Keratinocyte (primary cell): ENCODE results near the gene CTIF. TPM values are rescaled to one million over a fixed set of nuclear protein-coding genes. Genes with fewer than 3 reads are reported as not detected.
A peak's percentile ranks its signal among the peaks of the same experiment; 100 is the strongest.

Source experiments
- DNase-seq: peaks from one replicate; pipeline ENCODE4 v3.0.0-alpha.2; 2011; ENCODE audit warnings: low read depth, missing footprints, low spot score
- FAIRE-seq: peaks from 2 replicates; lab custom pipeline; 2011; peaks lifted over from hg19 to GRCh38; lab: Jason Lieb, UNC
- H2AFZ ChIP-seq: 2 replicates; pipeline ENCODE4 v1.6.0; 2012; ENCODE audit warnings: low read length, control low read depth, inconsistent platforms; ENCODE audit not compliant: control insufficient read depth
- H3K27ac ChIP-seq: 2 replicates; pipeline ENCODE4 v1.5.1; 2011; ENCODE audit warnings: low read length; ENCODE audit not compliant: control insufficient read depth, insufficient read depth
- H3K27me3 ChIP-seq: 3 replicates; pipeline ENCODE4 v1.6.0; 2011; ENCODE audit warnings: low read length; ENCODE audit not compliant: control insufficient read depth, insufficient read depth; ENCODE audit errors: extremely low read depth
- H3K36me3 ChIP-seq, 2 experiments: 2 replicates in 1 of 2; 3 replicates in 1 of 2; pipeline ENCODE4 v1.5.1; 2011; ENCODE audit warnings: low read length in 2 of 2, mild to moderate bottlenecking in 1 of 2; ENCODE audit not compliant: control insufficient read depth in 2 of 2, insufficient read depth in 2 of 2; ENCODE audit errors: extremely low read depth in 1 of 2
- H3K4me1 ChIP-seq: 3 replicates; pipeline ENCODE4 v1.5.1; 2011; ENCODE audit warnings: low read length; ENCODE audit not compliant: control insufficient read depth, insufficient read depth; ENCODE audit errors: extremely low read depth
- H3K4me2 ChIP-seq: 3 replicates; pipeline ENCODE4 v1.6.0; 2011; ENCODE audit warnings: low read depth, low read length; ENCODE audit not compliant: control insufficient read depth, insufficient read depth; ENCODE audit errors: extremely low read depth
- H3K4me3 ChIP-seq, 3 experiments: fragments of 200-600 bp in 1 of 3; sonication (generic) in 1 of 3; 2 replicates in 2 of 3; 3 replicates in 1 of 3; pipeline ENCODE4 v1.5.1; 2011 to 2016; ENCODE audit warnings: low read length in 3 of 3, mild to moderate bottlenecking in 3 of 3, control low read depth in 2 of 3, inconsistent platforms in 1 of 3, low read depth in 1 of 3, mixed read lengths in 1 of 3, mixed run types in 1 of 3, moderate library complexity in 1 of 3; ENCODE audit not compliant: control insufficient read depth in 2 of 3, insufficient read depth in 2 of 3; ENCODE audit errors: extremely low read depth in 1 of 3
- H3K79me2 ChIP-seq: 2 replicates; pipeline ENCODE4 v1.6.0; 2012; ENCODE audit warnings: low read length; ENCODE audit not compliant: control insufficient read depth, insufficient read depth
- H3K9ac ChIP-seq: 3 replicates; pipeline ENCODE4 v1.6.0; 2011; ENCODE audit warnings: low read length; ENCODE audit not compliant: control insufficient read depth, insufficient read depth; ENCODE audit errors: extremely low read depth
- H3K9me1 ChIP-seq: 3 replicates; pipeline ENCODE4 v1.6.0; 2011; ENCODE audit warnings: low read length; ENCODE audit not compliant: control insufficient read depth, insufficient read depth; ENCODE audit errors: extremely low read depth
- H3K9me3 ChIP-seq: 2 replicates; pipeline ENCODE4 v1.5.1; 2012; ENCODE audit warnings: low read depth, low read length; ENCODE audit not compliant: control insufficient read depth
- H4K20me1 ChIP-seq: 3 replicates; pipeline ENCODE4 v1.6.0; 2011; ENCODE audit warnings: low read length; ENCODE audit not compliant: control insufficient read depth, insufficient read depth; ENCODE audit errors: extremely low read depth
- EZH2 ChIP-seq: IDR thresholded peaks from one replicate; pipeline ENCODE4 v1.6.1; 2012; ENCODE audit warnings: inconsistent platforms, mild to moderate bottlenecking, low read length, moderate library complexity
- dilution Hi-C: fragments of 300-500 bp; cut with MboI; formaldehyde crosslinking; loops from one replicate; pipeline ENCODE4 v1.7.0; 2020; ENCODE audit warnings: low sequenced_read_pairs; ENCODE audit not compliant: extremely low pct_ligation_motif_present
- polyA plus RNA-seq, 5 experiments: library from polyadenylated mRNA; depleted of rRNA in 3 of 5; stranded (reverse) in 3 of 5; stranded (forward) in 1 of 5; unstranded in 1 of 5; fragments of >200 nt; gene quantifications; 1 replicate in 1 of 5; 2 replicates in 3 of 5; 3 replicates in 1 of 5; pipeline versions ENCODE4 v1.2.1 to v1.2.3, GENCODE V29; 2011 to 2012; ENCODE audit warnings: missing spikeins in 2 of 5, low read depth in 1 of 5, low replicate concordance in 1 of 5
- TF ChIP-seq, protein P1 (sequence below), 3 experiments: IDR thresholded peaks in 1 of 3; conservative IDR thresholded peaks in 1 of 3; optimal IDR thresholded peaks in 1 of 3; 2 replicates in 2 of 3; 3 replicates in 1 of 3; pipeline versions ENCODE3 to v1.5.1; 2011; ENCODE audit warnings: low read length in 3 of 3, mild to moderate bottlenecking in 3 of 3, moderate library complexity in 2 of 3, control low read depth in 1 of 3, inconsistent platforms in 1 of 3; ENCODE audit not compliant: insufficient read depth in 2 of 3; ENCODE audit errors: extremely low read depth in 1 of 3

Gene CTIF
- polyA plus RNA-seq, 1 donor (not counting 4 experiments of a cell fraction or from before 2014, with no cell fraction given) = 15.0 TPM

DNA sequence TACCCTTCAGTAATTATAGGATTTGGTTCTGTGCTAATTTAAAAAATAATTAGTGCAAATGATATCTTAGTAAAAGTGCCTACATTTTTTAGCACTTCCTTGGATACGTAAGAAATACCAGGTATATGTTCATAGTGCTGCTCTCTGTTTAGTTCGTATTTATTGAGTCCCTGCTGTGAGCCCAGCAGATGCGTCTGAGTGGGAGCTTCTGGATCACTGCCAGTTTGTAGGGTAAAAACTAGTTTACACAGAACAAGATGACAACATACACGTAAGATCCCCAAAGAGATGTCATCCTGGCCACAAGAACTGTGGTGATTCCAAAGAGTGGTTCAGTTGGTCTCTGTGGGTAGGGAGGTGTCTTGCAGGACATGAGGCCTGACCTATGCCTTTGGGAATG, 103.2 kb downstream of the CTIF start:
- FAIRE-seq (no peak), DNase-seq (no peak)
- H3K4me1 ChIP-seq = peaks cover 11% of the 10 kb centered on the region
- H3K9me1 ChIP-seq = peaks cover 3% of the 10 kb centered on the region
- peaks cover 3% of the 10 kb centered on the region for H3K79me2 ChIP-seq
- no peak overlapping the region for H3K9ac ChIP-seq
- no peak overlapping the region for H3K4me2 ChIP-seq
- H4K20me1 ChIP-seq = no peaks in the 10 kb centered on the region
- no peak overlapping the region for H3K4me3 ChIP-seq
- dilution Hi-C loops = no loop called here
- no peak overlapping the region for H2AFZ ChIP-seq
- peaks cover 8 to 10% of the 10 kb centered on the region in 2 experiments for H3K36me3 ChIP-seq
- TF ChIP-seq EZH2 = no peak
- TF ChIP-seq, protein P1, sequence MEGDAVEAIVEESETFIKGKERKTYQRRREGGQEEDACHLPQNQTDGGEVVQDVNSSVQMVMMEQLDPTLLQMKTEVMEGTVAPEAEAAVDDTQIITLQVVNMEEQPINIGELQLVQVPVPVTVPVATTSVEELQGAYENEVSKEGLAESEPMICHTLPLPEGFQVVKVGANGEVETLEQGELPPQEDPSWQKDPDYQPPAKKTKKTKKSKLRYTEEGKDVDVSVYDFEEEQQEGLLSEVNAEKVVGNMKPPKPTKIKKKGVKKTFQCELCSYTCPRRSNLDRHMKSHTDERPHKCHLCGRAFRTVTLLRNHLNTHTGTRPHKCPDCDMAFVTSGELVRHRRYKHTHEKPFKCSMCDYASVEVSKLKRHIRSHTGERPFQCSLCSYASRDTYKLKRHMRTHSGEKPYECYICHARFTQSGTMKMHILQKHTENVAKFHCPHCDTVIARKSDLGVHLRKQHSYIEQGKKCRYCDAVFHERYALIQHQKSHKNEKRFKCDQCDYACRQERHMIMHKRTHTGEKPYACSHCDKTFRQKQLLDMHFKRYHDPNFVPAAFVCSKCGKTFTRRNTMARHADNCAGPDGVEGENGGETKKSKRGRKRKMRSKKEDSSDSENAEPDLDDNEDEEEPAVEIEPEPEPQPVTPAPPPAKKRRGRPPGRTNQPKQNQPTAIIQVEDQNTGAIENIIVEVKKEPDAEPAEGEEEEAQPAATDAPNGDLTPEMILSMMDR (optimal IDR thresholded peaks at IDR 0.05 in 1 of 3, IDR thresholded peaks at IDR 0.05 in 1 of 3, conservative IDR thresholded peaks at IDR 0.05 in 1 of 3; ENCODE audit: extremely low read depth in 1 of 3, insufficient read depth in 2 of 3, low read length in 3 of 3) = no peak
- no peaks in the 10 kb centered on the region for H3K27me3 ChIP-seq
- H3K27ac ChIP-seq = no peak overlapping the region
- H3K9me3 ChIP-seq = no peaks in the 10 kb centered on the region

GRCh38 chr18:48642503-48642902, 103.7 kb downstream of the CTIF start:
- H3K4me1 ChIP-seq = peaks cover 11% of the 10 kb centered on the region
- DNase-seq (no peak), FAIRE-seq (peak; percentile 23)
- H3K9me1 ChIP-seq = peaks cover 3% of the 10 kb centered on the region
- H3K27me3 ChIP-seq = no peaks in the 10 kb centered on the region
- TF ChIP-seq, protein P1 (optimal IDR thresholded peaks at IDR 0.05 in 1 of 3, IDR thresholded peaks at IDR 0.05 in 1 of 3, conservative IDR thresholded peaks at IDR 0.05 in 1 of 3; ENCODE audit: extremely low read depth in 1 of 3, insufficient read depth in 2 of 3, low read length in 3 of 3) = no peak
- no peak for TF ChIP-seq EZH2
- dilution Hi-C loops = no loop called here
- peaks cover 8% of the 10 kb centered on the region in 2 experiments for H3K36me3 ChIP-seq
- H3K27ac ChIP-seq = no peak overlapping the region
- H3K9ac ChIP-seq = no peak overlapping the region
- no peaks in the 10 kb centered on the region for H3K9me3 ChIP-seq
- H3K79me2 ChIP-seq = peaks cover 3% of the 10 kb centered on the region
- H3K4me2 ChIP-seq = no peak overlapping the region
- no peaks in the 10 kb centered on the region for H4K20me1 ChIP-seq
- H3K4me3 ChIP-seq = no peak overlapping the region
- no peak overlapping the region for H2AFZ ChIP-seq
